ENCODE measurements around the gene SYNGR1.

Gene SYNGR1

DNA sequence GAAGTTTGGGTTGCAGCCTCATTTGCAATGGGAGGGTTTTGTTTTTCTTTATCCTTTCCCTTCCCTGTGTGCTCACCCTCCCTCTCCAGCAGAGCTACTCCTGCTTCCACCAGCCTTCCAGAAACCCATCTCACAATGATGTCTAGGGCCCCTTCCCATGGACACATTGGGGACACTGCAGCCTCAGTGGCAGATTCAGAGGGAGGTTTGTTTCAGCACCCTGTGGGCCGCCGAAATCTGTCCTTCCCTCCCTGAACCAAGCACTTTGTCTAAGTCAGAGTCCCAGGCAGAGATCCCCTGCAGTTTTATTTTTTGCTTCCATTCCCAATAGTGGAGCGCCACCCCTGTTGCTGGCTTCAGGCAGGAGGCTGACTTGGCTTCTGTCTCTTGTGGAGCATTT, 8.6 kb upstream of the SYNGR1 start:
- ChIA-PET CTCF (no interaction called here), POLR2A (ENCODE audit: low non-redundant PET) (no interaction called here)
- TF ChIP-seq, protein P1, sequence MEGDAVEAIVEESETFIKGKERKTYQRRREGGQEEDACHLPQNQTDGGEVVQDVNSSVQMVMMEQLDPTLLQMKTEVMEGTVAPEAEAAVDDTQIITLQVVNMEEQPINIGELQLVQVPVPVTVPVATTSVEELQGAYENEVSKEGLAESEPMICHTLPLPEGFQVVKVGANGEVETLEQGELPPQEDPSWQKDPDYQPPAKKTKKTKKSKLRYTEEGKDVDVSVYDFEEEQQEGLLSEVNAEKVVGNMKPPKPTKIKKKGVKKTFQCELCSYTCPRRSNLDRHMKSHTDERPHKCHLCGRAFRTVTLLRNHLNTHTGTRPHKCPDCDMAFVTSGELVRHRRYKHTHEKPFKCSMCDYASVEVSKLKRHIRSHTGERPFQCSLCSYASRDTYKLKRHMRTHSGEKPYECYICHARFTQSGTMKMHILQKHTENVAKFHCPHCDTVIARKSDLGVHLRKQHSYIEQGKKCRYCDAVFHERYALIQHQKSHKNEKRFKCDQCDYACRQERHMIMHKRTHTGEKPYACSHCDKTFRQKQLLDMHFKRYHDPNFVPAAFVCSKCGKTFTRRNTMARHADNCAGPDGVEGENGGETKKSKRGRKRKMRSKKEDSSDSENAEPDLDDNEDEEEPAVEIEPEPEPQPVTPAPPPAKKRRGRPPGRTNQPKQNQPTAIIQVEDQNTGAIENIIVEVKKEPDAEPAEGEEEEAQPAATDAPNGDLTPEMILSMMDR (conservative IDR thresholded peaks at IDR 0.05; ENCODE audit: low read depth) = no peak
- H3K27ac ChIP-seq = no peak overlapping the region
- no peak for DNase-seq (ENCODE audit: low spot score)

DNA sequence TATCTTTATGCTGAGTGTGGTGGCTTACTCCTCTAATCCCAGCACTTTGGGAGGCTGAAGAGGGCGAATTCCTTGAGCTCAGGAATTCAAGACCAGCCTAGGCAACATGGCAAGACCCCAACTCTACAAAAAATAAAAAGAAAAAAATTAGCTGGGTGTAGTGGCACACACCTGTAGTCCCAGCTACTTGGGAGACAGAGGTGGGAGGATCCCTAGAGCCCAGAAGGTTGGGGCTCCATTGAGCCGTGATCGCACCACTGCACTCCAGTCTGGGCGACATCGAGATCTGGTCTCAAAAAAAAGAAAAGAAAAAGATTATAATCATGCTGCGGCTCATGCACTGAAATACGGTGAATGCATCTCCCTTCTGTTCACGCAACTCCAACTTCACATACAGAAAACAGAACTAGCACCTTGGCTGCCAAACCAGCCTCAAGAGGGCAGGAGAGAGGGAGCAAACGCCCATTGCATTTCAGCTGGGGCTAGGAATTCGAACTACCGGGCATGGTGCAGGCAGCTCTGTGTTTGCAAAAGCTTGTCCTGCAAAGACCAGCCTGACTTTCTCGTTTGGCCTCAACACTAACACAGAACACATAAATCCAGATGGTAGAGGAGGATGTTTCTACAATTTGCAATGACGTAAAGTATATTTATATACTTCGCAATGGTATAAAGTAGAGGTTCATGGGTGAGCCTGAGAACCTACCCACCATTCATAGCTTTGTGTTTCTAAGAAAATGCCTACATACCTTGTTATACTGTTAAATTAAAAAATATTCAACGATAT, 6.3 kb upstream of the SYNGR1 start:
- TF ChIP-seq, protein P1 (conservative IDR thresholded peaks at IDR 0.05; ENCODE audit: low read depth) = peak; percentile 77
- peak; percentile 41 for DNase-seq (ENCODE audit: low spot score)
- POLR2A ChIA-PET (ENCODE audit: low non-redundant PET) = no interaction called here
- CTCF ChIA-PET = interaction anchor here (0.5 to 0.7 kb wide), 8 partner anchors 11 to 641 kb away, joined by 3 to 6 read pairs (median 3); partner anchors contain the start of gene TAB1
- no peak overlapping the region for H3K27ac ChIP-seq

DNA sequence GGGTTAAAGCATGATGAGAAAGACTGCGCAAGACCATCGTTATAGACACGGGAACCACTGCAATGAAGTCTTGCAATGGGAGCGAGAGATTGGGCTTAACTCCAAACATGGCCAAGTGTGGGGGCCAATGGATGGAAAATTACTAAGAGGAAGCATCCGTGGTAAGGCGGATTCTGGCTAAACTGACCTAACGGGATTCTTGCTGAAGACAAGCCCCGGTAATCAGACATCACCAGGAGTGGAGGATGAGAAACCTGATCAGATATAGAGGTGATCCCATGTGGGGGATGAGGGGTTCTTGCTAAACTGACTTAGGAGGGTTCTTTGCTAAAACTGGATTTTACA, 5.8 kb upstream of the SYNGR1 start:
- DNase-seq (ENCODE audit: low spot score) = no peak
- TF ChIP-seq, protein P1 (conservative IDR thresholded peaks at IDR 0.05; ENCODE audit: low read depth) = no peak
- ChIA-PET CTCF (interaction anchor here (0.5 to 0.7 kb wide), 5 partner anchors 37 to 640 kb away, joined by 3 read pairs; partner anchors contain the start of gene TAB1), POLR2A (ENCODE audit: low non-redundant PET) (no interaction called here)
- no peak overlapping the region for H3K27ac ChIP-seq

GRCh38 chr22:39345231-39345630, 4.6 kb upstream of the SYNGR1 start:
- H3K27ac ChIP-seq = no peak overlapping the region
- POLR2A ChIA-PET (ENCODE audit: low non-redundant PET) = no interaction called here
- CTCF ChIA-PET = no interaction called here
- TF ChIP-seq, protein P1 (conservative IDR thresholded peaks at IDR 0.05; ENCODE audit: low read depth) = no peak
- no peak for DNase-seq (ENCODE audit: low spot score)

- ChIA-PET POLR2A (ENCODE audit: low non-redundant PET) (no interaction called here), CTCF (interaction anchor here (0.6 kb wide), 1 partner anchor 163 kb away, joined by 7 read pairs; no protein-coding TSS in a partner anchor)
- DNase-seq (ENCODE audit: low spot score) = no peak
These were observed 784 bp upstream of the SYNGR1 start for GRCh38 chr22:39348909-39349505.

DNA sequence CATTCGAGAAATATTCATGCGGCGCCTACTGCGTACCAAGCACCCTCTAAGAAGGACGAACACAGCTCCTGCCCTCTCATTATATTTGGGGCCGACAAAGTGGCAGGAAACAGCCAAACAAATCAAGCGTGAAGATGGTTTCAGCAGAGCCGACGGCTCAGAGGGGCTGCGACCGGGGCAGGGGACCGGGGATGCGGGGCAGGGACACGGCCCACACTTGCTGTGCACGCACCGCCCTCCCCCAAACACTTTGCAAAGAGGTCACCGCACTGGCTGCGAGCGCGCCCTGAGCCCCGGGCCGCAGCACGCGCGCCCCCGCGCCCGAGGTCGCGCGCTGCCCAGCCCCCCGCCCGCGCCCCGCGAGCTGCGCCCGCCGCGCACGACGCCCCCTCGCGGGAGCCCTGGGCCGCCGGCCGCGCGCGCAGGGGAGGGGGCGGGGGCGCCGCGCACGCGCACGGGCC, 255 bp upstream of the SYNGR1 start:
- TF ChIP-seq, protein P1 (conservative IDR thresholded peaks at IDR 0.05; ENCODE audit: low read depth) = 0 out of 2 replicates have a peak, but pooled peaks have one; percentile 6
- DNase-seq (ENCODE audit: low spot score) = no peak

More at GRCh38 chr22:39348909-39349505, 784 bp upstream of the SYNGR1 start:
- H3K27ac ChIP-seq = no peak overlapping the region
- TF ChIP-seq, protein P1 (conservative IDR thresholded peaks at IDR 0.05; ENCODE audit: low read depth) = no peak

More for the DNA sequence above, 255 bp upstream of the SYNGR1 start:
- H3K27ac ChIP-seq = no peak overlapping the region
- ChIA-PET POLR2A (ENCODE audit: low non-redundant PET) (no interaction called here), CTCF (interaction anchor here (0.6 kb wide), 1 partner anchor 163 kb away, joined by 7 read pairs; no protein-coding TSS in a partner anchor)
